HG03280 (cell line): ENCODE results near the gene IMP3.

Source experiments
- ATAC-seq: cut with Tn5 transposase; IDR thresholded peaks from one replicate; pipeline ENCODE4 v1.9.1; 2021; ENCODE audit warnings: mild to moderate bottlenecking, moderate library complexity; ENCODE audit not compliant: unreplicated experiment

The IMP3 gene

GRCh38 chr15:75625542-75626347 is 14.3 kb downstream of the IMP3 start, which contains the start of gene SNUPN:
TSS of gene SNUPN (minus strand) at chr15:75625725. CDS start at chr15:75621051, 4,674 bp downstream.
- ATAC-seq: peak; percentile 84

- ATAC-seq: no peak
Observed at GRCh38 chr15:75622505-75622904, 17.5 kb downstream of the IMP3 start.

GRCh38 chr15:75620841-75621391 is 19.1 kb downstream of the IMP3 start:
- ATAC-seq: no peak

- ATAC-seq: no peak
Observed at GRCh38 chr15:75620058-75620820, 19.8 kb downstream of the IMP3 start.

GRCh38 chr15:75616766-75617165 is 23.3 kb downstream of the IMP3 start:
- no peak for ATAC-seq

GRCh38 chr15:75606711-75607699 is 33.0 kb downstream of the IMP3 start:
- ATAC-seq: no peak

GRCh38 chr15:75606026-75606425 is 34.0 kb downstream of the IMP3 start:
- ATAC-seq: no peak

GRCh38 chr15:75599401-75599800 is 40.6 kb downstream of the IMP3 start:
- no peak for ATAC-seq

- ATAC-seq: no peak
Observed at GRCh38 chr15:75598361-75598760, 41.7 kb downstream of the IMP3 start.

GRCh38 chr15:75597667-75598341 is 42.2 kb downstream of the IMP3 start:
- ATAC-seq: no peak

GRCh38 chr15:75596703-75597345 is 43.2 kb downstream of the IMP3 start:
- no peak for ATAC-seq

GRCh38 chr15:75594276-75594675 is 45.7 kb downstream of the IMP3 start:
- no peak for ATAC-seq

GRCh38 chr15:75591655-75592364 is 48.2 kb downstream of the IMP3 start:
- no peak for ATAC-seq

- no peak for ATAC-seq
Observed at GRCh38 chr15:75590239-75590638, 49.8 kb downstream of the IMP3 start.
